Choroid plexus epithelial cell (primary cell): ENCODE measurements around the gene FHAD1.

ENCODE experiments used
- DNase-seq: peaks from one replicate; pipeline ENCODE4 v3.0.0-alpha.2; 2010; ENCODE audit warnings: low read depth
- H3K4me3 ChIP-seq: 2 replicates; pipeline ENCODE4 v1.5.1; 2011; ENCODE audit warnings: low read depth, mild to moderate bottlenecking, control low read depth, low read length, moderate library complexity
- CTCF ChIP-seq: conservative IDR thresholded peaks from 2 replicates; pipeline ENCODE4 v1.5.1; 2011; ENCODE audit warnings: low read depth, mild to moderate bottlenecking, control low read depth, inconsistent platforms, low read length, moderate library complexity

The FHAD1 gene

GRCh38 chr1:15224974-15225373, 22.0 kb upstream of the FHAD1 start:
- TF ChIP-seq CTCF = no peak
- no peak for DNase-seq
- H3K4me3 ChIP-seq = no peak overlapping the region

GRCh38 chr1:15225461-15225860, 21.6 kb upstream of the FHAD1 start:
- H3K4me3 ChIP-seq = no peak overlapping the region
- DNase-seq = no peak
- no peak for TF ChIP-seq CTCF

GRCh38 chr1:15226388-15227255, 20.4 kb upstream of the FHAD1 start:
- TF ChIP-seq CTCF = no peak
- DNase-seq = no peak
- H3K4me3 ChIP-seq = no peak overlapping the region

- DNase-seq = no peak
- H3K4me3 ChIP-seq = no peak overlapping the region
- TF ChIP-seq CTCF = no peak
Measured at GRCh38 chr1:15229707-15230131, 17.3 kb upstream of the FHAD1 start.

- no peak for DNase-seq
- no peak for TF ChIP-seq CTCF
- no peak overlapping the region for H3K4me3 ChIP-seq
Measured at GRCh38 chr1:15231714-15232201, 15.3 kb upstream of the FHAD1 start.

- no peak overlapping the region for H3K4me3 ChIP-seq
- no peak for TF ChIP-seq CTCF
Measured at GRCh38 chr1:15233689-15234088, 13.3 kb upstream of the FHAD1 start.

GRCh38 chr1:15236321-15236721, 10.7 kb upstream of the FHAD1 start:
- TF ChIP-seq CTCF = no peak
- no peak for DNase-seq
- no peak overlapping the region for H3K4me3 ChIP-seq

More at GRCh38 chr1:15233689-15234088, 13.3 kb upstream of the FHAD1 start:
- no peak for DNase-seq
